SIG-M5 (cell line): ENCODE measurements around the gene ZNF214.

Experiments used
- DNase-seq: peaks from one replicate; lab custom pipeline; 2025; lab: John Stamatoyannopoulos, UW

Gene ZNF214

DNA sequence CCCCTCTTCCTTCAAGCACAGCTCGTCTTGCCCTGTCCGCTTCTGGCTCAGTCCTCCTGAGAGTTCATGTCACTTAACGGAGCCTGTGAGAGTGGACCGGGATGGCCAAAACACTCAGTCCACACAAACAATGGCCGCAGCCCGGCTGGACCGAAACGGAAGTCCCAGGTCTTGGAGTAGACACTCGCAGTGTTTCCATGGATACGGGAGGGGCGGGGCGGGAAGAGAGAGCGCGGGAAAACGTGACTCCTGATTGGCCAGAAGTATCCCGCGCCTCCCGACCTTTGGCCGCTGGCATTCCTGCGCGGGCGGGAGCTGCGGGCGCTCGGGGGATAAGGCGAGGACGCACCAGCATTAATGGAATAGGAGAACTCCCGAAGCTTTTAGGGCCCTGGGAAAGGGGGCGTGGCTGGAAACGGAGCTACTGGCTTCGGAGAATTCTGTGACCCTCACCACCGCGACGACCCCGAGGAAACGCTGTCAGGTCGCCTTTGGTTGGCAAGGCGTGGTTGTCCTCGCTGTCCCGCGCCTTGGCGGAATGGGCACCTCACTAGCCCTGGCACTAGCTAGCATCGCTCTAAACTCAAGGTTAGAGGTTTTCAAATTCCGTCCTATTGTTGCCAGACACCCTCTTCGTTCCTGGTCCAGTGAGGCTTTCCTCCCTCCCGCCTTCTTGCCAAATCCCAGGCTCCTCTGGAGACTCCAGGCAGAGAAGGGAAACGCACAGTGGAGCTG, at the start of gene ZNF214, which contains the start of gene NLRP14:
ZNF214 (minus strand) TSS at position 164 of the 735 bp plus-strand sequence. CDS start 17,511 bp downstream, outside the sequence.
NLRP14 (plus strand) TSS at position 297 of the 735 bp plus-strand sequence. CDS start 18,108 bp downstream, outside the sequence.
- no peak for DNase-seq

DNA sequence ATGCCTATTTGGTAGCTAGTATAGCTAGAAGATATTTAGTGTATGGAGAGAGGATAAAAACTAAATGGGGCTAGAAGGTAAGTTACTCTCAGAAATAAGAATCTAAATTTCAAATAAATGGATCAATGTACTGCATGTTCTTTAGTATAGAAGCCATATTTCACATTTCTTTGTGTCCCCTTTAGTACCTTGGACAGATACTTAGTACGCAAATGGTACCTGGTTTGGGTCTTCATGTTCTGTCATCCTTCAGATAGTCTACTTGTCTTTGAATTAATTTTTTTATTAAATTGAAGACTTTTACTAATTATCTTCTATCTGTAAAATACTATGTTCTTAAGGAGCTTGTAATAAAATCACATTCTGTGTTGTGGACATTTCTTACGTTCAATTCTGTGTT, 42.4 kb upstream of the ZNF214 start:
- DNase-seq, result no peak

DNA sequence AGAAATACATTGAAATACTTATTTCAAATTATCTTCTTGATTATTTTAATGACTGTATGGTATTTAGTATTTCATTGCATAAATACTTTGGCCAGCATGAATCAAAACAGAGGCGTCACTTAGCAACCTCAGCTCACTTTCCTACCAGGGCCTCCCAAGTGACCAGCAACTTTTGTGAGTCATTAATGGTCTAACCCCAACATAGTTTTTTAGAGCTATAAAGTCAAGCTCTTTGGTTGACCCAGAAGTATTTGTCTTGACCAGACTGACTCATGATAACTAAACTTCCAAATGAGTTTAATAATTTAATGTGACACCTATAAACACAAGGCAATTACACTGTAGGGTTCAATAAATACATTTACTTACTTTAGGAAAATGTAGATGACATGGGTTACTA, 40.7 kb upstream of the ZNF214 start:
- no peak for DNase-seq

GRCh38 chr11:7057641-7058040, 37.5 kb upstream of the ZNF214 start:
- no peak for DNase-seq

DNA sequence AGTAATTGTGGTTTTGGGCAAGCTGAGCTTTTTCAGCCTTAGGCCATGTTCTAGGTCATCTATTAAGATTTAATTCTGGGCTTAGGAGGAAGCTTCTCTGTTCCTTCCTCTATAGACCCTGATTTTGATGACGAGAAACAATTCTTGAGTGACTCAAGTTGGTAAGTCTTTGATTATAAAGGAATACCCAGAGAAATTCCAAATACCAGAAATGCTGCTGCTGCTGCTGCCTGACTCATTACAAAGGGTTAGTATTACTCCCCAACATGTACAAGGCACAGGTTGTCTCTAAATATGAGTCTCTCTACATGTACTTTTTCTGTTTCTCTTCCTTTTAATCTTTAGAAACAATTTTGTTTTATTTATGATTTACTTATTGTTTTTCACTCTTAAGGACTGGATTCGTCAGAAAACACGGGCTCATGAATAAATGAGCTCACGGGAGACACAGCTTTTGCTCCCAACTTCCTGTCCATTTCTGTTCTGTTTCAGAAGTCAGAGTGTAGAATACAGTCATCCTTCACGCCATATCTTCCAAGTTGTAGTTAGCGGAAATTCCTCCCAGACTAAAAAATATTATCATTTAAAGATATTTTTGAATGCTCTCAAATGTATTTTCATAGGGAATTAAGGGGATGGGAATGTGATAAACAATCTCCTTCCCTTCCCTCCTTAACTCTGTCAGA, 36.8 kb upstream of the ZNF214 start:
- no peak for DNase-seq

DNA sequence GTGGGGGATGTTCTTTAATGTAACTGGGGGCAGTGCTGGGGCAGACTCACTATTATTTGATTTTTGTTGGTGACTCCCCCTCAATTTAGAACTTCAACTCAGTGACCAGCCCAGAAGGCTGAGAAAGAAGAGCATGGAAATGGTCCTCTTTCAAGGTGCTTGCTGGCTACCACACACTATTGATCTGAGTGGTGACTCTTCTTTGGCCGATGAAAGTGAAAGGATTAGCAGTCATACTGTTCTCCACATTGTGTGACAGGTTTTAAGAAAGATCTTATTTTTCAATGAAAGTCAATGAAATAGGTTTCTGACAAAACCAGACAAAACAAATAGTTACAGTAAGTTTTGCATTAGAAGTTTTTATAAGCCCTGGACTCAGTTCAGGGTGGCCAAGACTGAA, 30.0 kb upstream of the ZNF214 start:
- no peak for DNase-seq

DNA sequence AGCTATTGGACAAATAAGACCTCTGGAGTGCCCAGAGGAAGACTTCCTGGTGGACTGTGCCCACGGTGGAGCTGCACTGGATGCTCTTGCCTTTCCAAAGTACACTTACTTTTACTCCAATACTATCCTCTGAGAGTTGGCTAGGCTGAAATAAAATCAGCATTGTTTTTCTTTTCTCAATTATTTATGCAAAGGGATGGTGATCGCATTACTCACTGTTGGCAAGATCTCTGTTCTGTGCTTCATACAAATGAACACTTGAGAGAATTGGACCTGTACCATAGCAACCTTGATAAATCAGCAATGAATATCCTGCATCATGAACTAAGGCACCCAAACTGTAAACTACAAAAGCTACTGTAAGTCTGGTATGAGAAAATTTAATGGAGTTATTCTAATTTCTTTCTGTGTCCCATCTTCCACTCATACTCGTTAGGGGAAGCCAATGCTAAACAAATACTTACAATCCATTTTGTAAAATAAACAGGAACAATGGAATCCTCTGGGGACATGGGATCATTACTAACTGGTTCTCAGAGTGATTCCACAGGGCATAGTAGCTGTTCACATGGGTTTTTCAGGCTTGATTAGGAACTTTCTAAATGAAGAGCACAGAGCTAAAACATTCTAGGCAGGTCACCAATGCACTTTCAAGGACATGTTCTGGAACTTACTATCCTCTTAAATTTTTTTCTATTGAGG, 26.5 kb upstream of the ZNF214 start:
- no peak for DNase-seq

GRCh38 chr11:7034019-7034418, 13.9 kb upstream of the ZNF214 start:
- no peak for DNase-seq

GRCh38 chr11:7032692-7033091, 12.5 kb upstream of the ZNF214 start:
- no peak for DNase-seq

DNA sequence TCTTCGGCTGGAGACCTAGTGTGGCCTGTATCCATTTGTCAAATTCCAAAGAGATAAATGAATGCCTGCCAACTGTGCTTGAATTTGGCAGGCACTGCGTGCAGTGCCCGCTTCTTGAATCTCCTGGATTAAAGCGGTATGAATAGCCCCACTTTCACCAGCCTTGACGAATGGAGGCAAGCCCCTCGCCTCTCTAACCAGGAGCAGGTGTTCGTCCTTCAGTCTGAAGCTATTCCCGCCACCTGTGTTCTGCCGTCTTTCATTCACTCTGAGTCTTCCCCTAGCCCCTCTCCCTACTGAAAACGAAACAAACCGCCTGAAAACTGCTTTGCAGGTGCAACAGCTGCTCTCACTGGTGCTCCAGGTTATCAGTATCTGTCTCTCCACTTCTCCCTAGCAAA, 11.3 kb upstream of the ZNF214 start:
- no peak for DNase-seq

DNA sequence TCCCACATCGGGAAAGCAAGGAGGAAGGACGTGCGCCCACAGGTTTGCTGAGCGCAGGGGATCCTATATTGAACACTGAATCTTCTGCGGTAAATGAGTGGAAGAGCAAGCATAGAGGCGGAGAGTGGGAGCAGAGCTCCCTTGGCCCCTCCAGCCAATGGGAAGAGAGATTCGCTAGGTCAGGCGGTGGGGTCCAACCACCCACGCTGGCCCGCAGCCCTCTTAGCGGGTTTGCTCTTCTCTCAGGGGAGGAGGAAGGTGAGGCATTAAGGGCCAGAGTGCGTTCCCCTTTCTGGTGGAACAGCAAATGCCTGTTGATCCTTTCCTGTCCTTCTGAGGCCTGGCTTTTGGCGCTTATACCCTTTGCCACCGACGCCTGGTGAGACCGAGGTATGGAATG, 10.7 kb upstream of the ZNF214 start:
- DNase-seq, result no peak

DNA sequence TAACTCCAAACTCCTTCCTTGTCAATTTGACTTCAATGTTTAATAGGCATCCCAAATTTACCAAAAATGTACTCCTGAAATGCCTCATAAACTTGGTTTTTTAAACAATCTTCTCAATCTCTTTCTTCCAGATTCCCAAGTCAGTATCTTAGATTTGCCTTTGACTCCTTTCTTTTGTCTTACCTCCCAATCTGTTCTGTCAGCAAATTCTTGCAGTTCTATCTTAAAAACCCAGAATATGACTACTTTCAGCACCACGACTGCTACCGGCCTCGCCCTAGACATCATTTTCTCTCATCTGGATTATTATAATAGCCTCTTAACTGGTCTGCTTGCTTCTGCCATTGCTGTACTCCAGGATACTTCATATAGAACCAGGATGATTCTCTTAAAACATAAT, 8.0 kb upstream of the ZNF214 start:
- DNase-seq, result no peak

DNA sequence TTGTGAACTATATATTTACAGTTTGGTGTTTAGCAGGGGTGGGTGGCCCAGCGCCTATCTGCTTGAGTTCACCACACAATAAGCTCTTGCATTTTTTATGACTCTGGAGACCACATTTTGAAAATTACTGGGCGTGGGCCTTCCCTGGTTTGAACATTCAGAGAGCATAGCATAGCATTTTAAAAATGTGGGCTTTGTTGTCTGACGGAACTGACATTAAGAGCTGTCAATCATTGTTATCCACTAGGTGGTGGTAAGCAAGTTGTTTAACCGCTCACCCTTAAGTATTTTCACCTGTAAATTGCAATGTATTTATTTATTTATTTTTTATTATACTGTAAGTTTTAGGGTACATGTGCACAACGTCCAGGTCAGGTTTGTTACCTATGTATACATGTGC, 1.2 kb upstream of the ZNF214 start:
- no peak for DNase-seq

DNA sequence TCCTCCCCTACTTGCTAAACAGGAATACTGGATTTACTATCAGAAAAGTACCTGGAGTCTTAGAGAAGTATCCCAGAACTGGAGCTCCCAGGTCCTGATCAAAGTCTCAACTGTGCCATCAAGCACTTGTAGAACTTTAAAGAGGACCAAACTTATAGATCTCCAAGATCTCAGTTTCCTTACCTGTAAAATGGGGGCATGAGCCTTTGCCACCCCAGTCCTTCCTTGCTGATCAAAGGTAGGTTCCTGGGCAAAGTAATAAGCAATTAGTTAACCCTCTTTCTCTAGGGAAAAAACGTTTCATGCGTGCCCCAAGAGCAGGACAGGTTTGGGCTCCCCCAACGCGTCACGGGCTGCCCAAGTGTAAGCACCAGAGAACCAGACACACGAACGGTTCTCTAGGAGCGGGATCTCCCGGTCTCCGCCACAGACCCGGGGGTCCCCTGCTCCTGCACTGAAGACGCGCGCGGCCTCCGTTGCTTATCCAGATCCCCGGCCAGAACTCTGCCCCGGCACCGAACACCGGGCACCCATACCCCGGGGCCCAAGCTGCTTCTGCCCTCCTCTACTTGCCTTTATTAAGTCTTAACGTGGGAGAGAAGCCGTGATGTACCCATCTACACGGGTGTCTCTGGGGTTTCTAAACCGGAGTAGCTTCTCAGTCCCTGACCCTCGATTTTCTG, 505 bp downstream of the ZNF214 start:
- no peak for DNase-seq

GRCh38 chr11:7016011-7016410, 4.1 kb downstream of the ZNF214 start:
- no peak for DNase-seq

DNA sequence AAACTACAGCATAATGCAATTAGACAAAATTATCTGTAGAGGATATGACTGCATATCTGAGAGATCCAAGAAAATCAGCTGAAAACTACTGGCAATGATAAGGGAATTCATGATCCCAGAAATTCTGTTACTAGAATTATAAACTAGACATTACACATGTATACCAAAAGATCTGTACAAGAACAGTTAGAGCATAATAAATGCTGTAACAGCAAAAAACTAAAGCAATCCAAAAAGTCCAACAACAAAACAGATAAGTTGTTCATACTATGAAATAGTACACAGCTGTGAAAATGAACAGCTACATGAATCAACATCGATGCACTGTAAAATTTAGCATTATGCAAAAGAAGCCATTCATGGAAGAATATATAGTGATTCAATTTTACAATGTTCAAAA, 6.0 kb downstream of the ZNF214 start:
- DNase-seq, result no peak

GRCh38 chr11:7004482-7004881, 15.7 kb downstream of the ZNF214 start:
- DNase-seq, result no peak

- DNase-seq, result no peak
These were observed 24.4 kb downstream of the ZNF214 start for GRCh38 chr11:6995703-6996102.

DNA sequence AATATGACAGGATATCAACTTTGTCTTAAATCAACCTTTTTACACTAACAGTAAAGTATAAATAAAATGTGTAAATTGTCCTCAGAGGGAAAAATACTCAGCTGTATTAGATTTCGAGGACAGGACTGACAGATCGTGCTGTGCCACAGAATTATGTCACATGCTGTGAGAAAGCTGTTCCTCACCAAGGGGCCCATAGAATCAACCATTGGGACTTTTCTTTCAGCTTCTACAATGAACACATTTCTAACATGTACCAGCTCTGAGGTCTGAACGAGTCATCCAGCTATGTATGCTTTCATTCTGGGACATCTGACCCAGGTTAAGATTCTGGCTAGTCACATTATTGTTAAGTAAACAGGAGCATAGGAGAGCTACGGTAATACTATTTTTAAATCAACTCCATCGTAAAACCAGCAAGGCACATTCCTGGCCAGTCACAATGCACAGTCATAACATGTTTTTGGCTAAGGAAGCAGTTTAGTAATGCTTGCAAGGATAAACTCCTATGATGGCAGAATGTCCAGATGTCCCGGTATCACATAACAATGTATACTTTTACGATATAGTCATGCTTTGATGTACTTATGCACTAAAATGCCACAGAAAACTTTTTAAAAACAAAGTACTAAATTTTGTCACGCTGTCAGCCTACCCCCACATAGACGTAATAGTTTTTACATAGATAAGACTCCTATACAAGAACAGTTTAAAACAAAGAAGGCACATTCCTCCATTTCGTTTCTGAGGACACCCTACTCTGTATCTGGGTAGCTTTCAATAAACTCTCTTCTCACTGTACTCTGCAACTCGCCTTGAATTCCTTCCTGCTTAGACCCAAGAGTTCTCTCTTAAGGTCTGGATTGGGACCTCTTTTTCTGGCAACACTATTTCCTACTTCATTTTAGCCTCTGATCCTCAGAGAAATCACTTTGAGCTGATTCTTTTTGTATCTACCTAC, 27.4 kb downstream of the ZNF214 start:
- DNase-seq, result no peak

GRCh38 chr11:6992026-6992425, 28.1 kb downstream of the ZNF214 start:
- DNase-seq, result no peak

DNA sequence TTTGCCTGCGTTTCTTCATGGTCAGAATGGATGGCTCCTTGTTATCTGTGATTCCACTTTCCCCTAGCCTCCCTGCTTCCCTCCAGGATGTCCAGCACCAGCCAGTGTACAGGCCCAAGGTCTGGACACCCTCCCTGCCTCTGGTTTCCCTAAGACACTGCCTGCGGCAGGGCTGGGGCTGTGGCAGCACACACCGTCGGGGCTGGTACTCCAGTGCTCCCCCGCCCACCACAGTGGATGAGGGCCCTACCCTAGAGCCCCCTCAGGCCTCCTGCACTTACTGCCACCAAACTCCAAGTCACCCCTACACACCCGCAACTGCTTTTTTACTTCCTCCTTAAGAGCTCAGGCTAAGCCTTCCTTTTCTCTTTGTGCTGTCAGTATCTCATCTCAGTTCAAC, 28.9 kb downstream of the ZNF214 start:
- DNase-seq, result no peak
